ENCODE data around the gene GNB1L. TPM values are rescaled to one million over a fixed set of nuclear protein-coding genes. Genes with fewer than 3 reads are reported as not detected.

Gene GNB1L
- total and polyA plus RNA-seq, 2 of the 13 experiments (the other 11 are each of a cell fraction or from before 2014, with no cell fraction given), result 2.5 to 7.4 TPM

GRCh38 chr22:19824212-19824925 is 30.3 kb downstream of the GNB1L start (continued):
- TF ChIP-seq ETS1 (CRISPR knock-in tag; IDR thresholded peaks at IDR 0.05) (no peak), SNAPC4 (CRISPR knock-in tag; IDR thresholded peaks at IDR 0.05) (peak; percentile 32; the same call in 1 of the 2 replicates), ZSCAN9 (CRISPR knock-in tag; IDR thresholded peaks at IDR 0.05; ENCODE audit: borderline replicate concordance) (no peak), ZNF383 (CRISPR knock-in tag; IDR thresholded peaks at IDR 0.05; ENCODE audit: borderline replicate concordance) (no peak), PAF1 (CRISPR knock-in tag; IDR thresholded peaks at IDR 0.05) (no peak), ZSCAN29 (CRISPR knock-in tag; conservative IDR thresholded peaks at IDR 0.05) (no peak), KDM4B (CRISPR knock-in tag; IDR thresholded peaks at IDR 0.05) (peak; percentile 61; the same call in 1 of the 2 replicates), KLF16 (CRISPR knock-in tag; IDR thresholded peaks at IDR 0.05) (no peak), MYNN (CRISPR knock-in tag; IDR thresholded peaks at IDR 0.05; ENCODE audit: low read depth) (no peak), REL (CRISPR knock-in tag; conservative IDR thresholded peaks at IDR 0.05) (no peak), ZNF614 (CRISPR knock-in tag; IDR thresholded peaks at IDR 0.05; ENCODE audit: borderline replicate concordance) (0 out of 2 replicates have a peak, but pooled peaks have one; percentile 46), ZBTB3 (CRISPR knock-in tag; IDR thresholded peaks at IDR 0.05; ENCODE audit: borderline replicate concordance, low read depth) (no peak), ZNF577 (CRISPR knock-in tag; IDR thresholded peaks at IDR 0.05; ENCODE audit: borderline replicate concordance, low read depth) (no peak), GATAD1 (CRISPR knock-in tag; IDR thresholded peaks at IDR 0.05) (no peak), ZNF275 (CRISPR knock-in tag; IDR thresholded peaks at IDR 0.05; ENCODE audit: borderline replicate concordance) (no peak)

Data from HepG2 (cell line).